ENCODE data around the gene FAM110A.
"Not testable (repeated sequence)": the region's sequence is repeated elsewhere in the genome, so short reads cannot be mapped to it uniquely, and the experiment has no call there.

Gene FAM110A

GRCh38 chr20:873875-874607 is 40.5 kb downstream of the FAM110A start:
- DNase-seq (ENCODE audit: low read depth in 2 of 2), result no peak

- no peak for DNase-seq (ENCODE audit: low read depth in 2 of 2)
These were observed 41.6 kb downstream of the FAM110A start for GRCh38 chr20:875115-875514.

GRCh38 chr20:877814-878213 is 44.3 kb downstream of the FAM110A start:
- no peak for DNase-seq (ENCODE audit: low read depth in 2 of 2)

- DNase-seq (ENCODE audit: low read depth in 2 of 2), result no peak
These were observed 45.2 kb downstream of the FAM110A start for GRCh38 chr20:878511-879307.

GRCh38 chr20:879626-880025 is 46.1 kb downstream of the FAM110A start:
- DNase-seq (ENCODE audit: low read depth in 2 of 2), result no peak

- no peak for DNase-seq (ENCODE audit: low read depth in 2 of 2)
These were observed 47.7 kb downstream of the FAM110A start for GRCh38 chr20:881051-881782.

- DNase-seq (ENCODE audit: low read depth in 2 of 2), result no peak
These were observed 48.2 kb downstream of the FAM110A start for GRCh38 chr20:881783-882144.

- DNase-seq (ENCODE audit: low read depth in 2 of 2), result no peak
These were observed 51.8 kb downstream of the FAM110A start for GRCh38 chr20:884983-885952.

- DNase-seq (ENCODE audit: low read depth in 2 of 2), result no peak
These were observed 53.6 kb downstream of the FAM110A start for GRCh38 chr20:887137-887536.

- no peak for DNase-seq (ENCODE audit: low read depth in 2 of 2)
These were observed 54.5 kb downstream of the FAM110A start for GRCh38 chr20:888057-888456.

- DNase-seq (ENCODE audit: low read depth in 2 of 2), result no peak
These were observed 55.6 kb downstream of the FAM110A start for GRCh38 chr20:889106-889505.

- DNase-seq (ENCODE audit: low read depth in 2 of 2), result no peak
These were observed 56.5 kb downstream of the FAM110A start for GRCh38 chr20:889932-890463.

GRCh38 chr20:890666-891057 is 57.1 kb downstream of the FAM110A start:
- DNase-seq (ENCODE audit: low read depth in 2 of 2), result no peak

- no peak for DNase-seq (ENCODE audit: low read depth in 2 of 2)
These were observed 57.7 kb downstream of the FAM110A start for GRCh38 chr20:891058-891705.

- DNase-seq (ENCODE audit: low read depth in 2 of 2), result no peak
These were observed 58.2 kb downstream of the FAM110A start for GRCh38 chr20:891706-892080.

GRCh38 chr20:892371-892770 is 58.9 kb downstream of the FAM110A start:
- DNase-seq (ENCODE audit: low read depth in 2 of 2), result not testable (repeated sequence)
